GM12878 (cell line): ENCODE measurements around the gene CXXC5. TPM values are rescaled to one million over a fixed set of nuclear protein-coding genes. Genes with fewer than 3 reads are reported as not detected.

Experiments used
- ATAC-seq: fragments of 200-7000 bp; cut with Tn5 transposase; 3 replicates; pipeline ENCODE4 v1.9.1; 2020; ENCODE audit warnings: mild to moderate bottlenecking, moderate library complexity
- BruUV-seq: library from RNA; stranded (reverse); fragments of 400-500 nt; replicated peaks from 2 replicates; lab custom pipeline; 2021; lab: Mats Ljungman, UMichigan
- CTCF ChIA-PET: fragments of 300-600 bp; sonication (Branson Sonifier 250); formaldehyde crosslinking; extraction: SDS; loops from one replicate; lab custom pipeline; 2021; ENCODE audit warnings: inconsistent platforms; lab: Yijun Ruan, JAX
- POLR2A ChIA-PET: fragments of 350-600 bp; formaldehyde crosslinking; extraction: SDS; loops from one replicate; lab custom pipeline; 2021; ENCODE audit warnings: inconsistent platforms; lab: Charles Lee
- RAD21 ChIA-PET: fragments of 300-600 bp; sonication (Branson Sonifier 250); formaldehyde crosslinking; loops from one replicate; lab custom pipeline; 2023; ENCODE audit warnings: antibody characterized with exemption; ENCODE audit not compliant: unreplicated experiment; lab: Charles Lee
- SMC1A ChIA-PET: fragments of 300-600 bp; sonication (Branson Sonifier 250); formaldehyde crosslinking; loops from one replicate; lab custom pipeline; 2023; ENCODE audit not compliant: unreplicated experiment, uncharacterized antibody; lab: Charles Lee
- DNase-seq: peaks from one replicate; pipeline ENCODE4 v3.0.0-alpha.2; 2011; ENCODE audit warnings: low read depth, low spot score
- FAIRE-seq: peaks from 3 replicates; lab custom pipeline; 2011; peaks lifted over from hg19 to GRCh38; lab: Jason Lieb, UNC
- H2AFZ ChIP-seq: 2 replicates; pipeline ENCODE4 v1.6.0; 2011; ENCODE audit warnings: low read depth, low read length, control low read depth; ENCODE audit not compliant: control insufficient read depth
- H3K27ac ChIP-seq: 2 replicates; pipeline ENCODE4 v1.5.1; 2011; ENCODE audit warnings: control low read depth; ENCODE audit not compliant: control insufficient read depth, insufficient read depth
- H3K27me3 ChIP-seq, 2 experiments: replicated peaks in 1 of 2; 2 replicates each; pipeline versions ENCODE4 v1.6.0 to v1.6.1; 2011; ENCODE audit warnings: low read length in 1 of 2; ENCODE audit not compliant: control insufficient read depth in 2 of 2, insufficient read depth in 2 of 2
- H3K36me3 ChIP-seq, 2 experiments: 2 replicates each; pipeline ENCODE4 v1.5.1; 2011; ENCODE audit warnings: low read length in 1 of 2; ENCODE audit not compliant: control insufficient read depth in 2 of 2, insufficient read depth in 2 of 2
- H3K4me1 ChIP-seq: 2 replicates; pipeline ENCODE4 v1.6.1; 2011; ENCODE audit warnings: mild to moderate bottlenecking, low read length, moderate library complexity, mixed read lengths; ENCODE audit not compliant: control insufficient read depth, insufficient read depth
- H3K4me2 ChIP-seq: 2 replicates; pipeline ENCODE4 v1.6.0; 2011; ENCODE audit warnings: control low read depth; ENCODE audit not compliant: control insufficient read depth, insufficient read depth
- H3K4me3 ChIP-seq: fragments of 200-600 bp; sonication (generic); 2 replicates; pipeline ENCODE4 v1.5.1; 2016
- H3K79me2 ChIP-seq: 2 replicates; pipeline ENCODE4 v1.6.0; 2011; ENCODE audit warnings: low read length; ENCODE audit not compliant: control insufficient read depth, insufficient read depth
- H3K9ac ChIP-seq: 2 replicates; pipeline ENCODE4 v1.8.0; 2011; ENCODE audit warnings: low read length, control low read depth, mixed read lengths; ENCODE audit not compliant: control insufficient read depth, insufficient read depth
- H3K9me3 ChIP-seq: replicated peaks from 3 replicates; pipeline ENCODE4 v1.5.1; 2011; ENCODE audit warnings: mild to moderate bottlenecking, low read length; ENCODE audit not compliant: control insufficient read depth, insufficient read depth
- H4K20me1 ChIP-seq: 2 replicates; pipeline ENCODE4 v1.6.0; 2011; ENCODE audit not compliant: control insufficient read depth, insufficient read depth
- CEBPB ChIP-seq, 2 experiments: fragments of 150-350 bp in 1 of 2; IDR thresholded peaks; 2 replicates each; pipeline ENCODE4 v1.6.1; 2012 to 2014; ENCODE audit warnings: low read depth in 2 of 2, low read length in 2 of 2, borderline replicate concordance in 1 of 2, inconsistent platforms in 1 of 2
- CREB1 ChIP-seq: IDR thresholded peaks from 2 replicates; pipeline ENCODE4 v1.6.1; 2012; ENCODE audit warnings: low read depth, mild to moderate bottlenecking, inconsistent platforms
- CTCF ChIP-seq, 3 experiments: IDR thresholded peaks in 2 of 3; conservative IDR thresholded peaks in 1 of 3; 2 replicates each; pipeline ENCODE4 v1.5.1; 2011; ENCODE audit warnings: low read depth in 3 of 3, low read length in 3 of 3, mild to moderate bottlenecking in 3 of 3, control low read depth in 2 of 3, moderate library complexity in 2 of 3, inconsistent platforms in 1 of 3, mixed read lengths in 1 of 3; ENCODE audit not compliant: control insufficient read depth in 2 of 3, insufficient read depth in 1 of 3; ENCODE audit errors: extremely low read depth in 1 of 3
- EP300 ChIP-seq, 2 experiments: fragments of 150-350 bp in 1 of 2; IDR thresholded peaks; 2 replicates each; pipeline ENCODE4 v1.6.1; 2011 to 2012; ENCODE audit warnings: low read depth in 2 of 2, low read length in 2 of 2, borderline replicate concordance in 1 of 2, improper control_type of control experiment in 1 of 2, inconsistent platforms in 1 of 2; ENCODE audit not compliant: control insufficient read depth in 1 of 2
- GATAD2B ChIP-seq: fragments of 450-650 bp; conservative IDR thresholded peaks from 2 replicates; pipeline ENCODE4 v1.6.1; 2017; ENCODE audit warnings: low read depth, mild to moderate bottlenecking, moderate library complexity
- HCFC1 ChIP-seq: fragments of 150-350 bp; IDR thresholded peaks from 2 replicates; pipeline ENCODE4 v1.6.1; 2014; ENCODE audit warnings: low read length
- KLF5 ChIP-seq: fragments of 450-650 bp; IDR thresholded peaks from 2 replicates; pipeline ENCODE4 v1.6.1; 2014; ENCODE audit warnings: mild to moderate bottlenecking; ENCODE audit not compliant: partially characterized antibody
- MTA2 ChIP-seq: fragments of 450-650 bp; IDR thresholded peaks from 2 replicates; pipeline ENCODE4 v1.6.1; 2016; ENCODE audit warnings: low read depth, mild to moderate bottlenecking, moderate library complexity
- NFIC ChIP-seq: IDR thresholded peaks from 2 replicates; pipeline ENCODE4 v1.6.1; 2012; ENCODE audit warnings: low read depth, mild to moderate bottlenecking, inconsistent platforms, low read length, moderate library complexity
- PML ChIP-seq: IDR thresholded peaks from 2 replicates; pipeline ENCODE4 v1.6.1; 2012; ENCODE audit warnings: low read length, inconsistent platforms
- SPI1 ChIP-seq: IDR thresholded peaks from 2 replicates; pipeline ENCODE4 v1.6.1; 2011; ENCODE audit warnings: low read depth, mild to moderate bottlenecking, low read length, moderate library complexity, borderline replicate concordance; ENCODE audit not compliant: insufficient read depth
- SUZ12 ChIP-seq: fragments of 200-600 bp; sonication (generic); IDR thresholded peaks from one replicate; pipeline ENCODE4 v1.6.1; 2018; ENCODE audit warnings: antibody characterized with exemption, mild to moderate bottlenecking; ENCODE audit not compliant: unreplicated experiment
- TCF12 ChIP-seq: IDR thresholded peaks from 2 replicates; pipeline ENCODE4 v1.6.1; 2011; ENCODE audit warnings: low read depth, mild to moderate bottlenecking, low read length
- ZNF622 ChIP-seq: fragments of 450-650 bp; IDR thresholded peaks from 2 replicates; pipeline ENCODE4 v1.6.1; 2017; ENCODE audit warnings: mild to moderate bottlenecking, inconsistent platforms
- WGBS: methylation state at CpG from one replicate; pipeline ENCODE4 v1.1.6; 2016; ENCODE audit warnings: low lambda C conversion rate; ENCODE audit not compliant: insufficient replicate concordance, insufficient coverage; ENCODE audit errors: missing lambda C conversion rate; 5-methylcytosine and 5-hydroxymethylcytosine counted together
- in situ Hi-C: fragments of 300-500 bp; cut with MboI; formaldehyde crosslinking; loops from 9 replicates; pipeline ENCODE4 v1.14.3; 2018; ENCODE audit warnings: mixed read lengths
- intact Hi-C: fragments of 100-400 bp; cut with micrococcal nuclease; formaldehyde crosslinking; loops from one replicate; pipeline ENCODE4 v1.14.2; 2022; ENCODE audit not compliant: unreplicated experiment
- polyA plus RNA-seq, 11 experiments: library from polyadenylated mRNA; depleted of rRNA in 4 of 11; unstranded in 6 of 11; stranded (reverse) in 5 of 11; fragments of >200 nt; fragmentation: Nextera tagmentation in 4 of 11; fragmentation: Illumina TruSeq in 1 of 11; extraction: Ambion mirVana in 4 of 11; extraction: Trizol in 1 of 11; gene quantifications; 1 replicate in 1 of 11; 2 replicates in 10 of 11; pipeline versions ENCODE4 v1.2.1 to v1.2.3, GENCODE V29; 2011 to 2016; ENCODE audit warnings: inconsistent platforms in 2 of 11, missing spikeins in 2 of 11, low read depth in 1 of 11
- total RNA-seq, 4 experiments: library from RNA; depleted of rRNA in 3 of 4; stranded (reverse); fragments of >200 nt in 3 of 4; fragmentation: Illumina TruSeq in 1 of 4; extraction: Trizol in 1 of 4; gene quantifications; 2 replicates each; pipeline versions ENCODE4 v1.2.1 to v1.2.3, GENCODE V29; 2013 to 2021
- TF ChIP-seq, protein P1 (sequence below): fragments of 150-350 bp; IDR thresholded peaks from 2 replicates; pipeline ENCODE4 v1.6.1; 2016; ENCODE audit warnings: low read depth, low read length

Gene CXXC5
- total and polyA plus RNA-seq, 10 of the 15 experiments (the other 5 are each of a cell fraction or from before 2014, with no cell fraction given): 1.8 to 90.8 (median 40.7) TPM

DNA sequence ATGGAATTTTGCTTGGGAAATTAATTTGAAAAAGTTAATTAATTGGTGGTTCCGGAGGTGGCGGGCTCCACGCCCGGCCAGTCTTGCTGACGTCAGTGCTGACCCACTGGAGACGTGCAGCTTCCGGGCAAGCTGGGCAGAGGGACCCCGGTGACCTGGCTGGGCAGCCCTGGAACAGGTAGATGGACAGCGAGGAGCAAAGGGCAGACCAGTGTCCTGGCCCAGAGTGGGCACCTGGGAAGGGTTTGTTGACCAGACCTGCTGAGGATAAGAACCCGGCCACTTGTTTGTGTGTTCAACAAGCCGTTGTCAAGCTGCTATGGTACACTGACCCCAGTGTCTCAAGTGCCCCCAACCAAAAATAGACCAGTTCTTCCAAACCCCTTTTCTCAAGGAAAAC is 17.5 kb downstream of the CXXC5 start:
- WGBS: 75% methylated on average over 11 of the region's 11 CpGs

More for the DNA sequence above, 17.5 kb downstream of the CXXC5 start:
- FAIRE-seq: no peak
- H3K9ac ChIP-seq: no peak overlapping the region
- H3K79me2 ChIP-seq: peaks cover 99% of the 10 kb centered on the region
- H2AFZ ChIP-seq: no peak overlapping the region
- ChIA-PET POLR2A (interaction anchor here (2.8 to 16.9 kb wide), 4 partner anchors 11 to 29 kb away, joined by 14 to 163 read pairs (median 28); no protein-coding TSS in a partner anchor), SMC1A (interaction anchor here (1.6 to 13.6 kb wide), 2 partner anchors 14 to 100 kb away, joined by 4 to 151 read pairs; partner anchors contain the start of gene CXXC5), RAD21 (interaction anchor here (1.2 to 14.6 kb wide), 4 partner anchors 13 to 91 kb away, joined by 3 to 186 read pairs (median 102); no protein-coding TSS in a partner anchor), CTCF (interaction anchor here (1.2 to 13.8 kb wide), 5 partner anchors 11 to 100 kb away, joined by 3 to 186 read pairs (median 6); no protein-coding TSS in a partner anchor)
- no peaks in the 10 kb centered on the region for H3K9me3 ChIP-seq
- TF ChIP-seq CTCF (IDR thresholded peaks at IDR 0.05 in 2 of 3, conservative IDR thresholded peaks at IDR 0.05 in 1 of 3; ENCODE audit: control insufficient read depth in 2 of 3, extremely low read depth in 1 of 3, insufficient read depth in 1 of 3, low read depth in 3 of 3, low read length in 3 of 3) (no peak), TCF12 (no peak), ZNF622 (no peak), SPI1 (no peak), PML (no peak), CEBPB (IDR thresholded peaks at IDR 0.05; ENCODE audit: borderline replicate concordance in 1 of 2, low read depth in 2 of 2, low read length in 2 of 2) (no peak), KLF5 (no peak), NFIC (no peak), SUZ12 (no peak), GATAD2B (no peak), CREB1 (no peak), MTA2 (no peak), EP300 (IDR thresholded peaks at IDR 0.05; ENCODE audit: borderline replicate concordance in 1 of 2, control insufficient read depth in 1 of 2, low read depth in 2 of 2, low read length in 2 of 2) (no peak), HCFC1 (no peak)
- TF ChIP-seq, protein P1, sequence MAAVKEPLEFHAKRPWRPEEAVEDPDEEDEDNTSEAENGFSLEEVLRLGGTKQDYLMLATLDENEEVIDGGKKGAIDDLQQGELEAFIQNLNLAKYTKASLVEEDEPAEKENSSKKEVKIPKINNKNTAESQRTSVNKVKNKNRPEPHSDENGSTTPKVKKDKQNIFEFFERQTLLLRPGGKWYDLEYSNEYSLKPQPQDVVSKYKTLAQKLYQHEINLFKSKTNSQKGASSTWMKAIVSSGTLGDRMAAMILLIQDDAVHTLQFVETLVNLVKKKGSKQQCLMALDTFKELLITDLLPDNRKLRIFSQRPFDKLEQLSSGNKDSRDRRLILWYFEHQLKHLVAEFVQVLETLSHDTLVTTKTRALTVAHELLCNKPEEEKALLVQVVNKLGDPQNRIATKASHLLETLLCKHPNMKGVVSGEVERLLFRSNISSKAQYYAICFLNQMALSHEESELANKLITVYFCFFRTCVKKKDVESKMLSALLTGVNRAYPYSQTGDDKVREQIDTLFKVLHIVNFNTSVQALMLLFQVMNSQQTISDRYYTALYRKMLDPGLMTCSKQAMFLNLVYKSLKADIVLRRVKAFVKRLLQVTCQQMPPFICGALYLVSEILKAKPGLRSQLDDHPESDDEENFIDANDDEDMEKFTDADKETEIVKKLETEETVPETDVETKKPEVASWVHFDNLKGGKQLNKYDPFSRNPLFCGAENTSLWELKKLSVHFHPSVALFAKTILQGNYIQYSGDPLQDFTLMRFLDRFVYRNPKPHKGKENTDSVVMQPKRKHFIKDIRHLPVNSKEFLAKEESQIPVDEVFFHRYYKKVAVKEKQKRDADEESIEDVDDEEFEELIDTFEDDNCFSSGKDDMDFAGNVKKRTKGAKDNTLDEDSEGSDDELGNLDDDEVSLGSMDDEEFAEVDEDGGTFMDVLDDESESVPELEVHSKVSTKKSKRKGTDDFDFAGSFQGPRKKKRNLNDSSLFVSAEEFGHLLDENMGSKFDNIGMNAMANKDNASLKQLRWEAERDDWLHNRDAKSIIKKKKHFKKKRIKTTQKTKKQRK: no peak
- peaks cover 79% of the 10 kb centered on the region for H3K4me1 ChIP-seq
- intact Hi-C loops (no loop called here), in situ Hi-C loops (no loop called here)
- H3K36me3 ChIP-seq: peaks cover 3 to 20% of the 10 kb centered on the region in 2 experiments; a peak in 2 of 4 replicates
- H4K20me1 ChIP-seq: peaks cover 4% of the 10 kb centered on the region; the same call in 1 of the 2 replicates
- H3K4me3 ChIP-seq: no peak overlapping the region
- no TSS peak for BruUV-seq
- no peak for ATAC-seq
- no peak for DNase-seq
- H3K27me3 ChIP-seq: no peaks in the 10 kb centered on the region
- H3K4me2 ChIP-seq: no peak overlapping the region
- H3K27ac ChIP-seq: no peak overlapping the region
